Stomach smooth muscle (tissue), 2 donors: ENCODE data around the gene ESPN.

Source experiments
- H3K27ac ChIP-seq: one replicate; pipeline ENCODE4 v1.7.0; 2013; ENCODE audit warnings: mild to moderate bottlenecking, low read length, inconsistent platforms
- H3K27me3 ChIP-seq, 2 donors: one replicate each; pipeline ENCODE4 v1.7.0; 2013; ENCODE audit warnings: low read length in 2 of 2; ENCODE audit not compliant: insufficient read depth in 2 of 2, control insufficient read depth in 1 of 2
- H3K36me3 ChIP-seq, 2 donors: one replicate each; pipeline ENCODE4 v1.7.0; 2013; ENCODE audit warnings: low read length in 2 of 2; ENCODE audit not compliant: control insufficient read depth in 2 of 2, insufficient read depth in 2 of 2
- H3K4me1 ChIP-seq: one replicate; pipeline ENCODE4 v1.7.0; 2013; ENCODE audit warnings: low read length; ENCODE audit not compliant: control insufficient read depth, insufficient read depth
- H3K4me3 ChIP-seq, 2 donors: one replicate each; pipeline ENCODE4 v1.7.0; 2013; ENCODE audit warnings: low read length in 2 of 2
- H3K9ac ChIP-seq, 2 donors: one replicate each; pipeline ENCODE4 v1.7.0; 2013; ENCODE audit warnings: low read length in 2 of 2, mild to moderate bottlenecking in 1 of 2
- H3K9me3 ChIP-seq, 2 donors: one replicate each; pipeline ENCODE4 v1.7.0; 2013; ENCODE audit warnings: low read length in 2 of 2; ENCODE audit not compliant: control insufficient read depth in 2 of 2
- donor health status: healthy.
- donor health status: Pancreatic carcinoma.

ESPN gene

GRCh38 chr1:6460301-6461050 lies 35.9 kb downstream of the ESPN start:
- Histone ChIP-seq H3K27ac (no peak overlapping the region), H3K9me3 (no peaks in the 10 kb centered on the region), H3K4me1 (peaks cover 5% of the 10 kb centered on the region), H3K9ac (no peak overlapping the region), H3K36me3 (no peaks in the 10 kb centered on the region), H3K4me3 (peak overlapping the region; percentile 8 to 35), H3K27me3 (peaks cover 20 to 35% of the 10 kb centered on the region in 2 donors)

- H3K9ac ChIP-seq, result no peak overlapping the region
These were observed 36.5 kb downstream of the ESPN start for GRCh38 chr1:6461051-6461530.

GRCh38 chr1:6461538-6462411 lies 37.2 kb downstream of the ESPN start:
- Histone ChIP-seq H3K36me3 (no peaks in the 10 kb centered on the region), H3K9me3 (no peaks in the 10 kb centered on the region), H3K27ac (no peak overlapping the region), H3K9ac (no peak overlapping the region), H3K27me3 (peaks cover 15 to 39% of the 10 kb centered on the region in 2 donors), H3K4me1 (peaks cover 3% of the 10 kb centered on the region), H3K4me3 (no peak overlapping the region)

More at GRCh38 chr1:6461051-6461530, 36.5 kb downstream of the ESPN start:
- no peaks in the 10 kb centered on the region for H3K9me3 ChIP-seq
- H3K27ac ChIP-seq, result no peak overlapping the region
- H3K36me3 ChIP-seq, result no peaks in the 10 kb centered on the region
- H3K4me3 ChIP-seq, result peak overlapping the region; percentile 8 to 35
- peaks cover 3% of the 10 kb centered on the region for H3K4me1 ChIP-seq
- peaks cover 20 to 37% of the 10 kb centered on the region in 2 donors for H3K27me3 ChIP-seq

- H3K27me3 ChIP-seq, result peaks cover 14 to 39% of the 10 kb centered on the region in 2 donors
These were observed 38.0 kb downstream of the ESPN start for GRCh38 chr1:6462412-6463119.

GRCh38 chr1:6463120-6463412 lies 38.5 kb downstream of the ESPN start:
- Histone ChIP-seq H3K9me3 (no peaks in the 10 kb centered on the region), H3K36me3 (no peaks in the 10 kb centered on the region), H3K4me3 (no peak overlapping the region), H3K4me1 (peaks cover 3% of the 10 kb centered on the region), H3K27ac (no peak overlapping the region), H3K9ac (no peak overlapping the region), H3K27me3 (peaks cover 14 to 39% of the 10 kb centered on the region in 2 donors)

More at GRCh38 chr1:6462412-6463119, 38.0 kb downstream of the ESPN start:
- H3K9me3 ChIP-seq, result no peaks in the 10 kb centered on the region
- no peaks in the 10 kb centered on the region for H3K36me3 ChIP-seq
- peaks cover 3% of the 10 kb centered on the region for H3K4me1 ChIP-seq
- H3K27ac ChIP-seq, result no peak overlapping the region
- H3K9ac ChIP-seq, result no peak overlapping the region
- H3K4me3 ChIP-seq, result no peak overlapping the region

GRCh38 chr1:6464514-6464836 lies 39.9 kb downstream of the ESPN start:
- Histone ChIP-seq H3K4me3 (no peak overlapping the region), H3K9ac (no peak overlapping the region), H3K9me3 (no peaks in the 10 kb centered on the region), H3K36me3 (peaks cover 3 to 8% of the 10 kb centered on the region in 2 donors), H3K27me3 (peaks cover 14 to 39% of the 10 kb centered on the region in 2 donors), H3K4me1 (peaks cover 3% of the 10 kb centered on the region), H3K27ac (no peak overlapping the region)

GRCh38 chr1:6464915-6465314 lies 40.3 kb downstream of the ESPN start:
- H3K9me3 ChIP-seq, result no peaks in the 10 kb centered on the region
- peaks cover 3 to 8% of the 10 kb centered on the region in 2 donors for H3K36me3 ChIP-seq
- H3K9ac ChIP-seq, result no peak overlapping the region
- no peak overlapping the region for H3K4me3 ChIP-seq
- H3K27me3 ChIP-seq, result peaks cover 14 to 37% of the 10 kb centered on the region in 2 donors
- H3K4me1 ChIP-seq, result peaks cover 3% of the 10 kb centered on the region
- H3K27ac ChIP-seq, result no peak overlapping the region

- no peak overlapping the region for H3K9ac ChIP-seq
- H3K9me3 ChIP-seq, result no peaks in the 10 kb centered on the region
- peaks cover 3% of the 10 kb centered on the region for H3K4me1 ChIP-seq
- H3K27ac ChIP-seq, result no peak overlapping the region
- no peak overlapping the region for H3K4me3 ChIP-seq
- peaks cover 3 to 8% of the 10 kb centered on the region in 2 donors for H3K36me3 ChIP-seq
- H3K27me3 ChIP-seq, result peaks cover 14 to 31% of the 10 kb centered on the region in 2 donors
These were observed 41.0 kb downstream of the ESPN start for GRCh38 chr1:6465461-6466005.

GRCh38 chr1:6466023-6466422 lies 41.4 kb downstream of the ESPN start, which contains the start of gene TNFRSF25:
TSS of gene TNFRSF25 (minus strand) at chr1:6466173. CDS start at chr1:6466107, 66 bp downstream.
- Histone ChIP-seq H3K9me3 (no peaks in the 10 kb centered on the region), H3K27ac (no peak within 1 kb of the TSS), H3K4me3 (no peak within 1 kb of the TSS), H3K36me3 (peaks cover 3 to 8% of the 10 kb centered on the region in 2 donors), H3K27me3 (peaks cover 9 to 26% of the 10 kb centered on the region in 2 donors), H3K9ac (no peak within 1 kb of the TSS), H3K4me1 (peaks cover 3% of the 10 kb centered on the region)

GRCh38 chr1:6466751-6467150 lies 42.2 kb downstream of the ESPN start:
- Histone ChIP-seq H3K27me3 (peaks cover 7 to 19% of the 10 kb centered on the region in 2 donors), H3K27ac (no peak overlapping the region), H3K4me3 (no peak overlapping the region), H3K36me3 (peaks cover 3 to 8% of the 10 kb centered on the region in 2 donors), H3K9ac (no peak overlapping the region), H3K9me3 (no peaks in the 10 kb centered on the region), H3K4me1 (no peaks in the 10 kb centered on the region)
